Raji (cell line): ENCODE data around the gene IFNL4.
"Not testable (repeated sequence)": the region's sequence is repeated elsewhere in the genome, so short reads cannot be mapped to it uniquely, and the experiment has no call there.

ENCODE experiments used
- POLR2A ChIP-seq: IDR thresholded peaks from 2 replicates; pipeline ENCODE4 v1.6.1; 2011; ENCODE audit warnings: low read depth, low read length, control low read depth; ENCODE audit not compliant: insufficient read depth

IFNL4 gene

GRCh38 chr19:39248806-39249205, at the start of gene IFNL4:
Gene IFNL4, minus strand, starts transcription at chr19:39248856.
- TF ChIP-seq POLR2A = no peak

- no peak for TF ChIP-seq POLR2A
Measured at GRCh38 chr19:39297931-39298634, 49.4 kb upstream of the IFNL4 start.

GRCh38 chr19:39296906-39297305, 48.2 kb upstream of the IFNL4 start:
- TF ChIP-seq POLR2A = no peak

- no peak for TF ChIP-seq POLR2A
Measured at GRCh38 chr19:39296055-39296645, 47.5 kb upstream of the IFNL4 start, which contains the start of gene IFNL1. Gene IFNL1, plus strand, starts transcription at chr19:39296407. Its CDS starts 15 bp downstream, at chr19:39296422.

GRCh38 chr19:39293394-39293793, 44.7 kb upstream of the IFNL4 start:
- no peak for TF ChIP-seq POLR2A

- no peak for TF ChIP-seq POLR2A
Measured at GRCh38 chr19:39284032-39284431, 35.4 kb upstream of the IFNL4 start.

GRCh38 chr19:39282021-39282420, 33.4 kb upstream of the IFNL4 start:
- no peak for TF ChIP-seq POLR2A

- TF ChIP-seq POLR2A = no peak
Measured at GRCh38 chr19:39277598-39277997, 28.9 kb upstream of the IFNL4 start.

- no peak for TF ChIP-seq POLR2A
Measured at GRCh38 chr19:39276740-39277139, 28.1 kb upstream of the IFNL4 start.

GRCh38 chr19:39275578-39275977, 26.9 kb upstream of the IFNL4 start:
- TF ChIP-seq POLR2A = no peak

GRCh38 chr19:39270036-39270871, 21.6 kb upstream of the IFNL4 start:
- TF ChIP-seq POLR2A = no peak

GRCh38 chr19:39268085-39268484, 19.4 kb upstream of the IFNL4 start, which contains the start of gene IFNL2:
Gene IFNL2, plus strand, starts transcription at chr19:39268396. Its CDS starts 173 bp downstream, at chr19:39268569.
- not testable (repeated sequence) for TF ChIP-seq POLR2A

GRCh38 chr19:39265321-39265916, 16.8 kb upstream of the IFNL4 start:
- no peak for TF ChIP-seq POLR2A

GRCh38 chr19:39264306-39265290, 15.9 kb upstream of the IFNL4 start:
- TF ChIP-seq POLR2A = no peak
